HG03565 (cell line): Measurements from ENCODE around the gene ATP5MC2.
"Not testable (repeated sequence)": the region's sequence is repeated elsewhere in the genome, so short reads cannot be mapped to it uniquely, and the experiment has no call there.

Experiments
- ATAC-seq: cut with Tn5 transposase; IDR thresholded peaks from one replicate; pipeline ENCODE4 v1.9.1; 2021; ENCODE audit warnings: mild to moderate bottlenecking, moderate library complexity; ENCODE audit not compliant: unreplicated experiment

Gene ATP5MC2

DNA sequence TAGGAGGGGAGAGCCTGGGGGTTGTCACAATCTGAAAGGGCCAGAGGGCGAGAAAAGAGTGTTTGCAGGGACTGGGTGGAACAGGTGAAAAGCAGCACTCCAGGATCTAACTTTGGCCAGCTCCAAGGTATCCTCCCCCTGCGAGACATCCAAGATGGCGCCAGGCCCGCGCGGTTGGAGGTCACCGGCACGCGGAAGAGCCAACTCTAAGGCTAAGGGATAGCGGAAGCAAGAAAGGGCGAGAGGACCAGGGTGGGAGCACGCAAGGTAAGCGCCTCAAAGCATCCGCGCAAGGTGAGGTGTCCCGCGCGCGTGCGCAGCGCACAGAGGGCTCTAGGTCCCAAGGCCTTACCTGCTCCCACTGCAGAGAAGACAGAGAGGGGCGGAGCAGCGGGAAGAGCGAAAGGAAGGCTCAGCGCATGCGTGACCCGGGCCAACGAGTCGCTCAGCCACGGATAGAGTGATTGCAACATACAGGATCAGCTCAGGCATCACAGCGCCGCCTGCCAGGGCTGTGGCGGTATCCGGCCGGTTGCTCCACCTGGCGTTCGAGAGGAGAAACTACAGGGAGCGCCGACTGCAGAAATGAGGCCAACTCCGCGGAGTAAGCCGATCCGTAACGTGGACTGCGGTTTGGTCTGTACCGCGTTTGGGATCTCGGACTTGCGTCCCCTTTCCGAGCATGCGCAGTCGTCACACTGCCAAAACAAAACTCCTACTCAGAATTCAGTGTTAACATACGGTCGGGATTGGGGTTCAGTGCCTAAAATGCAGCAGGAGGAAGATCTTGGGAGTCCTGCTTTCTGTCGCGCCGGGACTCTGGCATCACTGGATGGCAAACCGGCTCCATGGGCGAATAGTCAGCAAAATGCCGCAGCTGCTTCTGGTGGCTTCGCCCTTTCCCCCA lies at the start of gene ATP5MC2:
ATP5MC2 (minus strand) TSS at position 383 of the 907 bp plus-strand sequence. CDS start 3,469 bp downstream, outside the sequence.
- peak; percentile 98 for ATAC-seq

DNA sequence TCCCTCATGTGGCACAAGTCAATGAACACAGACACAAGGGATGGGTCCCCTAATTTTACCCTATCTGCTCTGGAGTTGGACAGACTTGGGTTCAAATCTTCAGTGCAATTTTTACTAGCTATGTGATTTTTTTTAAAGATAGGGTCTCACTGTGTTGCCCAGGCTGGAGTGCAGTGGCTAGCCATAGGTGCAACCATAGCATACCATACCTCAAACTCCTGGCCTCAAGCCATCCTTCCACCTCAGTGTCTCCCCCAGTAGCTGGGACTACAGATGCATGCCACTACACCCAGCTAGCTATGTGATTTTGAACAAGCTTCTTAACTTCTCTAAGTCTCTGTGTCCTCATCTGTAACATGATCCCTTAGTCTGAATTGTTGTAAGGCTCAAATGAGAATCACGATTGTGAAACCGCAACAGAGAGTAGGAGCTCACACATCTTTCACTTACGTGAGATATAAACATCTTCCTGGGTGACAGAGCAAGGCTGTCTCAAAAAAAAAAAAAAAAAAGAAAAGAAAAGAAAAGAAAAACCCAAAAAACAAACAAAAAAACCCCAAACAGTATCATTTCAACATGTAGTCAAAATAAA lies 46.7 kb upstream of the ATP5MC2 start:
- ATAC-seq, result no peak

DNA sequence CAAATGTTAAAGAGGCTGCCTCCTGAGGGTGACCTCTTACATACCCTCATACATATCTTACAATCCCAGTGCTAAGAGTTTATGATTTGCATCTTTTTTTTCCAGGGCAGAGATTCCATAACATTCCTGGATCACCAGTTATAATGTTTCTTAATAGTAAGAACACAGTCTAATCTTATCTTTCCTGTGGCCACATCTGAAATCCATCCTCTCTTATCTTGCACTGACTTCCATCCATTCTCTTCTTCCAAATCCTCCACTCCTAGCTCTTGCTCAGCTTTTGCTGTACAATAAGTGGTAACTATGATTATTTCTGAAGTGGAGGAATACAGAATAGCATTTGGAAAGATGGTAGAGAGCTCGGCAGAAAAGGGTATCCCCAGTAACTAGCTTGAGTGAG lies 45.1 kb upstream of the ATP5MC2 start:
- no peak for ATAC-seq

DNA sequence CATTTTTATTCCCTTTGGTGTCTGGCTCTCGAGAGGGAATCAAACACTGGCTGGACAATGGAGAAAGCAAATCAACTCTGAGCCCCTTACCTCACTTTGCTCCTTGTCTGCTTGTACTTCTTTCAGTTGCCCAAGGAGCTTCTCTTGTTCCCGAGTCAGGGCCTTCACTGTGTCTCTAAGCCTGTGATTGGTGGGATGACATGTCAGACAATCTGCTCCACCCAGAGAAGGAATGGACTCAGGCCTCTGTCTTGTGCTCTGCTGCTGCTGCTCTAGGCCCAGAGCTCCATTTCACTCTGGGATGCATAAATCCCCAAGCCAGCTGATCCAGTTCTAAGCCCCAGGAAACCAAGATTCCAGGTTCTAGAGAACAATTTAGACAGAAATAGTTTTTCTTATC lies 43.8 kb upstream of the ATP5MC2 start:
- no peak for ATAC-seq

DNA sequence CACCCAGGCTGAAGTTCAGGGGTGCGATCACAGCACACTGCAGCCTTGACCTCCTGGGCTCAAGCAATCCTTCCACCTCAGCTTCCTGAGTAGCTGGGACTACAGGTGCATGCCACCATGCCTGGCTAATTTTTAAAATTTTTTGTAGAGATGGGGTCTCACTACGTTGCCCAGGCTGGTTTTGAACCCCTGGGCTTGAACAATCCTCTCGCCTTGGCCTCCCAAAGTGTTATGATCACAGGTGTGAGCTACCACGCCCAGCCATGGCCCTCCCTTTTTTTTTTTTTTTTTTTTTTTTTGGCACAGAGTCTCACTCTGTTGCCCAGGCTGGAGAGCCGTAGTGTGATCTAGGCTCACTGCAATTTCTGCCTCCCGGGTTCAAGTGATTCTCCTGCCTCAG lies 42.7 kb upstream of the ATP5MC2 start:
- ATAC-seq, result not testable (repeated sequence)

DNA sequence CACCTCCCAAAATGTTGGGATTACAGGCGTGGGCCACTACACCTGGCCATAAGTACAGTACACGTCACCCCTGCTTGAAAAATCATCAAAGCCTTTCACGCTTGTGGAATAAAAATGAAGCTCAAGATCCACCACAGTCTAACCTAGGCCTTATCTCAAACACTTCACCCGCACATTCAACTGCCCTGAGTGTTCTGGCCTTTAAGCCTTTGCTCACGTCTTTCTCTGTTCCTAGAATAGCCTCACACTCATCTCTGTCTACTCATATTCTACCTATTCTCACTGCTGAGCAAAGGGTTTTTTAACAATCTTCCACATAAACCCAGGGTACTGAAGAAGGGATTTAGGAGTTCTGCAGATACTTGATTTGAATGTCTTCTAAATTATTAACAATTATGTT lies 41.4 kb upstream of the ATP5MC2 start:
- no peak for ATAC-seq

DNA sequence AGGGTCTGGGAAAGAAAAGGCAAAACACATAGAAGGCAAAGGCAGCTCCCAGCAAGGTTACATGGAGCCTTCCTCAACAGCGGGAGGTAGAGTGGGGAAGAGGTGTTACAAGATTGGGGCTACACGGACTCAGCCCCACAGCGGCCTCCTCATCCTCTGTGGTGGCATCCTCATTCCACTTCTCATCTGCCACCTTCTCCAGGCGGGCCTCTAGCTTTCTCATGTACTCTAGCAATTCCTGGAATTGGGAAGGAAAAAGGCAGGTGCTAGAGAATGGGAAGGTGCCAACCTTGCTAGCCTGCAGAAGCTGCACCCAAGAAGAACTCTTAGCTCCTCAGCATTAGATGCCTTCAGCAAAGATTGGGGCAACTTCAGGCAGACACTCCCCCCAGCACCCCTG lies 38.1 kb upstream of the ATP5MC2 start:
- no peak for ATAC-seq

DNA sequence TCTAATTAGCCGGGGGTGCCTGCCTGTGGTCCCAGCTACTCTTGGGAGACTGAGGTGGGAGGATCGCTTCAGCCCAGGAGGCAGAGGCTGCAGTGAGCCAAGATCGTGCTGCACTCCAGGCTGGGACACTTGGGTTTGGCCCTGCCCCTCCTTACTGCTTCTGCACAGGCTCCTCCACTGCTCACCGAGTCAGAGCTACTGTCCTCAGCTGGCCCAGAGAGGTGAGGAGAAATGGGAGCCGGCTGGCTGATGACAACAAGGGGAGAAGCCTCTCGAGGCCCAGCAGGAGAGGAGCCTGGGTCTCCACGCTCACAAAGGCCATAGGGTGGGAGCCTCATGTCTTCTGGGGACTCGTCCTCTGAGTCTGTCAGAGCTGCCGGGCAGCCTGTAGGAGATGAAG lies 37.6 kb upstream of the ATP5MC2 start:
- no peak for ATAC-seq

DNA sequence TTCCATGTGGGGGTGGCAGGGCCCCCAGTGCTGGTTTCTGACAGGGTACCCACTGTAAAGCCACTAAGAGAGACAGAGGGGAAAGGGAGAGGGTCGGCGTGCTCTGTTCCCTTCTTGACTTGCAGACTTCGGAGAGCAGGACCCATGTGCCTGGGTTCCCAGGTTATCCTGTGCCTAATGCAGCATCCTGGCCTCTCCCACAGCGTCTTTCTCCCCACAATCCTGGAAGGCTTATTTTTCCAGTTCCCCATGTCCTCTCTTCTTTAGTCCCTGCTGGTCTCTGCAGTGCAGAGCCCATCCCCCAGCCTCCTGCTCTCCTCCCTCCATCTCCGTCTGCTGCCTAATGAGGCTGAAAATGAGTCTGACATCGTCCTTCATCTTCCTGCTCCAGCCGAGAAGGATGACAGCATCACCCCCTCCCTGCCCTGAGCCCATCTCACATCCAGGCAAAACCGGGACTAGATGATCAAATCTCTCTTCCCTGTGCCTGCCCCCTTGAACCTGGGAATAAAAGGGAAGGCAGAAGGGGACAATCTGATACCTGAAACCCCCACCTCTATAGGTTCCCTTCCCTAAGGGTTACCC lies 36.3 kb upstream of the ATP5MC2 start:
- no peak for ATAC-seq

DNA sequence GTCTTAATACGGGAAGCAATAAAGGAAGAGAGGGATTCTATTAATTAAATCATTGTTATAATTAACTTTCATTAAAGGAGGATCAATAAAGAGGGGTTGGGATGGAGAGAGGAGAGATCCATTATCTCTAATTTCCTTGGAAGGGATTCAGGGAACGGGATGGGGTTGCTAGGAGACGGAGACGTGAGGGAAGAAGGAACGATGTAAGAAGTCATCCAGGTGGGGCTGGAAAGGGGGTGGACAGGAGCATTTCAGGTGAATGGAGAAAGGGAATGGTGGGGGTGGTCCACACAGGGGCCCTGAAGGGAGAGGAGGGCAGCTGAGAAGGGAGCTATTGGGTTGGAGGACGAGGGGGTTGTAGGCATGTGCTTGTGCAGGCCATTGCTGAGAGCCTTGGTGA lies 34.2 kb upstream of the ATP5MC2 start:
- ATAC-seq, result no peak

DNA sequence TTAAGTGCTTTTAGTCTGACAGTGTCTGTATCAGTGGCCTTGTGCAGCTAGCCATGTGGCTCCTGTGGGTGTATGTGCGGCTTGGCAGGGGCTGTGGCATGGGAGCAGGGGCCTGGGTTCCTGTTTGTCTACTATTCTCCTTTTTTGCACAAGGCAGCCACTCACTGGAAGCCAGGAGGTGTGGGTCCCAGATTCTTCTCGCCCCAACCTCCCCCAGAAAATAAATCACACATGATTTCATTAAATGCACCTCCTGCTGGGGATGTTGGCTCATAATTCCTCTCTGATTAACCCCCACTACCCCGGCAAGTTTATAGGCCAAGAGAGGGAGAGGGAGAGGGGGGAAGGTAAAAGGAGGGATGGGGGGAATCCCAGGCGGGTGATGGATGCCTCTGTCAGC lies 33.8 kb upstream of the ATP5MC2 start:
- ATAC-seq, result no peak

DNA sequence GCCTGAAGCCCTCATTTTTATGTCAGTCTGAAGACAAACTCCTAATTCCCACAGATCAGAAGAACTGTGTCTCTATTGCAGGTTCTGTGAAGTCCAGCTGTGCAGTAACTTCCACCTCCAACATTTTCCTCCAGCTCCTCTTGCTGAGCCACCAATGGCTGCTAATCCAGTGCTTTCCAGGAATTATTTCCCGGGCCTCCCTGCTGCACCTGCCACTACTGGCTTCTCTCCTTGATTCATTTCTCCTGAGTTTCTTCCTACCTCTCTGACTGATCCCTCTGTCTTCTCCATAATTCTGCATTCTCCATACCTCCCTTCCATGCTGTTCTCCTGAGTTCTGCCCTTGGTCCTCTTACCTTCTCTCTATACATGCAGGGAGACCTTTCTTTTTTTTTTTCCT lies 30.2 kb upstream of the ATP5MC2 start:
- ATAC-seq, result no peak

DNA sequence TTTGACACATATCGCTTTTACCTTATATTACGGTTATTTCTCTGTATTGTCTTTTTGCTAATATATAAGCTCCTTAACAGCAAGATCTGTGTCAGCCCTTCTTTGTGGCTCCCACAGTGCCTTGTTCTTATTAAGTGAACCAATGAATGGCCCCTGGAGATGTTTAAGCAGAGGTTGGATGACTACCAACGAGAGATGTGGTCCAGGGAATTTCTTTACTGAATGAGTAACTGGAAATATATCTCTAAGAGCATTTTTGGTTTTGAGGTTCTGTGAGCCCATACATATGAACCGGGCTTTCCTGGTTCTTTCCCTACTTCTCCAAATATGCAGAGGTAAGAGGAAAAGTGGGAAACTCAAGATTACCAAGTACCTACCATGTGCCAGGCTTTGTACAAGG lies 27.9 kb upstream of the ATP5MC2 start:
- ATAC-seq, result no peak

DNA sequence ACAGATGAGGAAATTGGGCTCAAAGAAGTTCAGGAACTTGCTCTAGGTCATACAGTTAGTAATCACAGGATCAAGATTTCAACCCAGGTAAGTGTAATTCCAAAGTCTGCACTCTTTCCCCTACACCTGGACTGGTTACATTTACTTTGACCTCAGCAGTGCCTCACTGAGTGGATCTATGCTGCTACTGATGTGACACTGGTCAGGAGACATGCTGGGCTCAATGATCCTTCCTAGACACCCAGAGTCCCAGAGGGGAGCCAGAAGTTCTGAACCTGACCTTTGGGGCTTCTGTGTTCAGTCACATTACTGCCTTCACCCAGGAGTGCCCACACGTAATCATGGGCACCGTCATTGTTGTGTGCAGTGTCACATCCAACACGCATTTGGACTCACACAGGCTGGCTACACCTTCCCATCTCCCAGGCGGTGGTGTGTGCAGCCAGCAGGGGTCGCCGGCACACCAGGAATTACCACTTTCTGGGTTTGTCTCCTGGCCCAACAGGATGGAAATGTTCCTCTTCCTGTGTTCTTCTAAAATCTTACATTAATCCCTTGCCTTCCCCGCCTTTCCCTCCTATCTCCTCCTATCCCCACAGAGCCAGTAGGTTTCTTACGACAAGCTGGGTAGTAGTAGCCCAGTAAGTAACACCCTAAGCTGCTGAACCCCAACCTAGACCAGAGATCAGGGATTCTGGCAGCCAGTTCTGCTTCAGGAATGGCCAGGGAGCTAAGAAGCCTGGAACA lies 25.8 kb upstream of the ATP5MC2 start:
- no peak for ATAC-seq

DNA sequence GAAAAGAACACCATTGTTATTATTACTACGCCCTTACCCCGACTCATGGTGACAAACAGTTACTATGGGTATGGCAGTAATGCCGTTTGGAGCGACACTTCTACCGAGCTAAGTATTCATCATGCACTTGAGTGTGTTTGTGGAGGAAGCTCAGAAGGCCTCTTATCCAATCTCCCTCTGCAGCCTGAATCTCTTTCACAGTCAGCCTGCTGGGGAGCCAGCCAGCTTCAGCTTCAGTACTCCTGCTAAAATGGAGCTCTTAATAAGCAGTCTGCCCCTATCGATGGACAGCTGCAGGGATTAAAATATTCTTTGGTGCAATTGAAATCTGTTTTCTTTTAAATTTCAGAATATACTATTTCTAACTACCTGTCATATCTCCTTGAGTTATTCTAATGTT lies 24.7 kb upstream of the ATP5MC2 start:
- no peak for ATAC-seq

DNA sequence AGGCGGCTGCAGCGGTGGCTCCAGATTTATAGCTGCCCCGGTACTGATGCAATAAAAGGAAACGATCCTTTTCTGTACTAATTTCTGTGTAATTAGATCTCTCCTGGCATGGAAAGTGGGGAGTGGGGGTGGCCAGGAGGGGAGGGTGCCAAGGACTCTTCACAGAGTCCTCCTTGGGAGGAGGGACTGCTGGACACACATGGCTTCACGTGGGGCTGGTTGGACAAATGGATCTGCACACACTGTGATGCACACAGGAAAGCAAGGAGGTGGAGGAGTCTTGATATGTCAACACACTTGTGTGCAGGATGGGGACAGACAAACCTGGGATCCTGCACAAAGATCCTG lies 23.8 kb upstream of the ATP5MC2 start:
- no peak for ATAC-seq

DNA sequence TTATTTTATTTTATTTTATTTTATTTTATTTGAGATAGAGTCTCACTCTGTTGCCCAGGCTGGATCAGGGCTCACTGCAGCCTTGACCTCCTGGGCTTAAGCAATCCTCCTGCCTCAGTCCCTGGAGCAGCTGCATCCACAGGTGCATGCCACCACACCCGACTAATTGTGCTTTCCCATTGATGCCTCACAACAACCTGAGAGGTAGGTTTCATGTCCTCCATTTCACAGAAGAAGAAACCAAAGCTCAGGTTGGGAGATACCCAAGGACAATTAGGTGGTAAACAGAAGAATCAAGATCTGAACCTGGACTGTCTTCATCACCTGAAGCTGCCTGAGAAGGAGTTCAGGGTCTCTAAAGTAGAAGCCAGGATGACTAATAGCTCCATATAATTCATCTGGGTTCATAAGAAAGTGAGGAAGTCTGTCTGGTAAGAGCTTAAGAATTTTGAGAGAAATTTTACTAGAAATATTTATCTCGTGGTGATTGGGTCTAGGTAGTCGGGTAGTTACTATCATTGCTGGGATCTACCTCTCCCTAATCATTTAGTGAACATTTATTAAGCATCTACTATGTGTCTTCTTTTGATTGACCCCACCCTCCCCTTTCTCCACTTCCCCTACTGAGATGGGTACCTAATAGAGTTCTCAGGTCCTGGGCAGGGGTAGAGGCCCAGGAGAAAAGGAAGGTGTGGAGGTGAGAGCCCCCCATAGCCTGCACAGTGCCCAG lies 23.2 kb upstream of the ATP5MC2 start:
- no peak for ATAC-seq

DNA sequence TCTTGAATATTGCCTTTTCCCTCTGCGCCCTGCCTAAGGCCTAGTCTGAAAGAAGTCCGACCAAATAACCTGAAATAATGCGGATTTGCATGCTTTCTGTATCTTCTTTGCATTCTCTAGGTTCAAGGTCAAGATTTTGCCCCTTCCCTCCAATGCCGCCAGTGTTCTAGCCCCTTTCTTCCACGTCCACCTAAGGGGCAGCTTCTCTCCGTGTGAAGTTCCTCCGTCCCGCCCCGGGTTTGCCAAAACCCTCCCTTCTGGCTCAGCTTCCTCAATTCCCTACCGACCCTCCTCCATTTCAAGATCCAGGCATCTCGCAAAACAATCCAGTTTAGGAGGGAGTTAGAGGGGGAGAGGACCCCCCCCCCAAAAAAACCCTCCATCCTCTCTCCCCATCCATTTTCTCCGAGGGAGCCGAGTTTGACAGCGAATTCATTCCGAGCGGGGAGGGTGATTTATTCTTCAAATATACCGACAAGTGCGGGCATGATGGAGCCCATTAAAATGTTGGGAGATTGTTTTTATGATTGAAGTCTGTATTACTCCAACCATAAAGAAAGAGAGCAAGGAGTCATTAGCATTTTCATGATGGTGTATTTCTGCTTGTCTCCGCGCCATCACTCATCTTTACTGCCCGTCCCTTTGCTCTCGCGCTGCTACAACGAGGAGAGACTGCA lies 20.9 kb upstream of the ATP5MC2 start:
- no peak for ATAC-seq

DNA sequence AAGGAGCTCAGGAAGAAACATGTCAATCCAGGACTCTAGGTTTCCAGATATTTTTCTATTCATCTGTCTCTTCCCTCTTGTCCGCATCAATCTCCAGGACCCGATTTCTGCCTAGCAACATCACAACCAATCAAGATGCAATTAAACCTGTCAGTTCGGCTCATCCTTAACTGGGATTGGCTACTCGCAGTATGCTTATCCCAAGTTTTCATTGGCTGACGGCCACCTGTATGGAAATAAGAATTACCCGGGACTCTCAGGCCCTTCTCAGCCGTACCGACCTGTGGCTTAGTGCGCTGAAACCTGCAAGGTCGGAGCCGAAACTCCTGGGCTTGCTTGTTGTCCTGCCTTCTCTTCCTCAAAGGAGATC lies 20.4 kb upstream of the ATP5MC2 start:
- no peak for ATAC-seq
